Measurements from ENCODE around the gene S100A3. TPM values are rescaled to one million over a fixed set of nuclear protein-coding genes. Genes with fewer than 3 reads are reported as not detected.
"Not testable (repeated sequence)": the region's sequence is repeated elsewhere in the genome, so short reads cannot be mapped to it uniquely, and the experiment has no call there.

Gene S100A3
- total and polyA plus RNA-seq, 4 donors = 0.29 TPM; not detected in 3

GRCh38 chr1:153583976-153584375 lies 34.9 kb upstream of the S100A3 start:
- no peaks in the 10 kb centered on the region for H3K27me3 ChIP-seq (ENCODE audit: control insufficient read depth, insufficient read depth, low read length)
- H3K4me1 ChIP-seq (ENCODE audit: control insufficient read depth, insufficient read depth, low read length) = peaks cover 9% of the 10 kb centered on the region
- H3K36me3 ChIP-seq (ENCODE audit: control insufficient read depth, insufficient read depth, low read length) = no peaks in the 10 kb centered on the region
- H3K4me3 ChIP-seq (ENCODE audit: low read depth, low read length) = no peak overlapping the region
- no peak for DNase-seq (ENCODE audit: low read depth in 4 of 6, low spot score in 6 of 6)
- WGBS (ENCODE audit: insufficient coverage) = 75% methylated on average over 2 of the region's 2 CpGs
- H3K27ac ChIP-seq (ENCODE audit: low read depth, low read length) = no peak overlapping the region
- H3K9me3 ChIP-seq (ENCODE audit: control insufficient read depth, insufficient read depth, low read length) = no peaks in the 10 kb centered on the region

DNA sequence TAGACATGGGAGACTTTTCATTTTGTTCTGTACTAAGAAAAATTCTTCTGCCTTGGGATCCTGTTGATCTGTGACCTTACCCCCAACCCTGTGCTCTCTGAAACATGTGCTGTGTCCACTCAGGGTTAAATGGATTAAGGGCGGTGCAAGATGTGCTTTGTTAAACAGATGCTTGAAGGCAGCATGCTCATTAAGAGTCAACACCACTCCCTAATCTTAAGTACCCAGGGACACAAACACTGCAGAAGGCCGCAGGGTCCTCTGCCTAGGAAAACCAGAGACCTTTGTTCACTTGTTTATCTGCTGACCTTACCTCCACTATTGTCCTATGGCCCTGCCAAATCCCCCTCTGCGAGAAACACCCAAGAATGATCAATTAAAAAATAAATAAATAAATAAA lies 34.5 kb upstream of the S100A3 start:
- H3K27me3 ChIP-seq (ENCODE audit: control insufficient read depth, insufficient read depth, low read length); H3K36me3 ChIP-seq (ENCODE audit: control insufficient read depth, insufficient read depth, low read length); DNase-seq (ENCODE audit: low read depth in 4 of 6, low spot score in 6 of 6); H3K27ac ChIP-seq (ENCODE audit: low read depth, low read length); H3K9me3 ChIP-seq (ENCODE audit: control insufficient read depth, insufficient read depth, low read length); H3K4me1 ChIP-seq (ENCODE audit: control insufficient read depth, insufficient read depth, low read length); H3K4me3 ChIP-seq (ENCODE audit: low read depth, low read length): not testable (repeated sequence)
- no CpG with 5 or more reads among the region's 3 CpGs for WGBS (ENCODE audit: insufficient coverage)

GRCh38 chr1:153582836-153583235 lies 33.8 kb upstream of the S100A3 start:
- 100% methylated on average over 6 of the region's 34 CpGs for WGBS (ENCODE audit: insufficient coverage)
- peaks cover 13% of the 10 kb centered on the region for H3K4me1 ChIP-seq (ENCODE audit: control insufficient read depth, insufficient read depth, low read length)
- H3K27ac ChIP-seq (ENCODE audit: low read depth, low read length); H3K27me3 ChIP-seq (ENCODE audit: control insufficient read depth, insufficient read depth, low read length); H3K36me3 ChIP-seq (ENCODE audit: control insufficient read depth, insufficient read depth, low read length); H3K4me3 ChIP-seq (ENCODE audit: low read depth, low read length); H3K9me3 ChIP-seq (ENCODE audit: control insufficient read depth, insufficient read depth, low read length); DNase-seq (ENCODE audit: low read depth in 4 of 6, low spot score in 6 of 6): not testable (repeated sequence)

- Histone ChIP-seq H3K4me1 (ENCODE audit: control insufficient read depth, insufficient read depth, low read length) (peaks cover 11% of the 10 kb centered on the region), H3K9me3 (ENCODE audit: control insufficient read depth, insufficient read depth, low read length) (no peaks in the 10 kb centered on the region), H3K27ac (ENCODE audit: low read depth, low read length) (no peak overlapping the region), H3K27me3 (ENCODE audit: control insufficient read depth, insufficient read depth, low read length) (no peaks in the 10 kb centered on the region), H3K36me3 (ENCODE audit: control insufficient read depth, insufficient read depth, low read length) (no peaks in the 10 kb centered on the region), H3K4me3 (ENCODE audit: low read depth, low read length) (no peak overlapping the region)
- no peak for DNase-seq (ENCODE audit: low read depth in 4 of 6, low spot score in 6 of 6)
- 79% methylated on average over 3 of the region's 3 CpGs for WGBS (ENCODE audit: insufficient coverage)
Measured at GRCh38 chr1:153578936-153579335, 29.9 kb upstream of the S100A3 start.

DNA sequence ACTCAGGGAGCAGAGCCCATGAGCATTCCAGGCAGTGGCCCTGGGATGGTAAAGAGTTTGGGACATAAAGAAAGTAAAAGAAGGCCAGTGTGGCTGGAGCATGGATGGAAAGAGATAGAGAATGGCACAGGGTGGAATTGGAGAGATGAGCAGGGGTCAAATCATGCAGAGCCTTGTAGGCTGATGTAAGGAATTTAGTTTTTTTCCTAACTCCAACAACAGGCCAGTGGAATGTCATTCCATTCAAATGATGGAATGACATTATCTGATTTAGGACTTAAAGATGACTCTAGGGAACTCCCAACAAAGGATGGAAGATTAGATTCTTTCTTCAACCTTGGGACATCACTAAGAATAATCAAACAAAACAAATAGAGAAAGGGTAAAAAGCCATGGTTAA lies 29.4 kb upstream of the S100A3 start:
- no peaks in the 10 kb centered on the region for H3K27me3 ChIP-seq (ENCODE audit: control insufficient read depth, insufficient read depth, low read length)
- no peak overlapping the region for H3K27ac ChIP-seq (ENCODE audit: low read depth, low read length)
- H3K9me3 ChIP-seq (ENCODE audit: control insufficient read depth, insufficient read depth, low read length) = no peaks in the 10 kb centered on the region
- no peaks in the 10 kb centered on the region for H3K36me3 ChIP-seq (ENCODE audit: control insufficient read depth, insufficient read depth, low read length)
- DNase-seq (ENCODE audit: low read depth in 4 of 6, low spot score in 6 of 6) = no peak
- H3K4me3 ChIP-seq (ENCODE audit: low read depth, low read length) = no peak overlapping the region
- peaks cover 11% of the 10 kb centered on the region for H3K4me1 ChIP-seq (ENCODE audit: control insufficient read depth, insufficient read depth, low read length)

DNA sequence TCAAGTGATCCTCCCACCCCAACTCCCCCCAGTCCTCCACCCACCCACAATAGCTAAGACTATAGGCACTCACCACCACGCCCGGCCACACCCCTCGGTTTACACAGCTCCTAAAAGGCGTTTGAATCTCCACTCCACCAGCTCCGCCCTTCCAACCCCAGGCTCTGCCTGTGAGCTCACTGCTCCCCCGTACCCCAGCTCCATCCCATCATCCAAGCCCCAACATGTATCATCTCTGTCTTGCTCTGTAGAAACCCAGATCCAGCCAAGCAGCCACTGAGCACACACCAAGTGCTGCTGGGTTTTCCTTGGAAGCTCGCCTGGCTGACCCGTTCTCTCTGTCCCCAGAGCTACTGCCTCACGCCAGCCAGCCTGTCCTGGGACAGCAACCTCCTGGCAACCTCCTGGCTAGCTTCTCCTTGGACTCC lies 28.6 kb upstream of the S100A3 start:
- Histone ChIP-seq H3K27me3 (ENCODE audit: control insufficient read depth, insufficient read depth, low read length) (no peaks in the 10 kb centered on the region), H3K4me1 (ENCODE audit: control insufficient read depth, insufficient read depth, low read length) (peaks cover 11% of the 10 kb centered on the region), H3K4me3 (ENCODE audit: low read depth, low read length) (no peak overlapping the region), H3K36me3 (ENCODE audit: control insufficient read depth, insufficient read depth, low read length) (no peaks in the 10 kb centered on the region), H3K27ac (ENCODE audit: low read depth, low read length) (peak overlapping the region; percentile 57), H3K9me3 (ENCODE audit: control insufficient read depth, insufficient read depth, low read length) (no peaks in the 10 kb centered on the region)
- DNase-seq (ENCODE audit: low read depth in 4 of 6, low spot score in 6 of 6) = peak in 1 of 6 donors; percentile 61
- whole genome bisulfite sequencing (ENCODE audit: insufficient coverage) = 61% methylated on average over 9 of the region's 9 CpGs

DNA sequence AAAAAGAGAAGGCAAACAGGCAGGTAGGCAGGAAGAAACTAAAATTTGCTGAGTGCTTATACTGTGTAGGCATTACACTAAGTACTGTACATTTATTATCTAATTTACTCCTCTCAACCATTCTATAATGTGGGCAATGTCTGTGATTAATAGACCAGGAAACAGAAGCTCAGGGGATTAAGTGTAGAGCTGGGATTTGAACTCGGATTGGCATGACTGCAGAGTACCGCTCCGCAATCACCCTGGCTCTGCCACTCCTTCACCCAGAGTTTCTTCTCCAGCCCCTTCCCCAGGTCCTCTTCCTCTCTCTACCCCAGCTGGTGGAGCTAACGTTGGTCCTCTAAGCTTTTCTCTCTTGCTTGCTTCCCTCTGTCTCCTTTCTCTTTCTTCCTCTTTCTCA lies 28.1 kb upstream of the S100A3 start:
- Histone ChIP-seq H3K27ac (ENCODE audit: low read depth, low read length) (no peak overlapping the region), H3K36me3 (ENCODE audit: control insufficient read depth, insufficient read depth, low read length) (no peaks in the 10 kb centered on the region), H3K4me3 (ENCODE audit: low read depth, low read length) (no peak overlapping the region), H3K4me1 (ENCODE audit: control insufficient read depth, insufficient read depth, low read length) (peaks cover 13% of the 10 kb centered on the region), H3K27me3 (ENCODE audit: control insufficient read depth, insufficient read depth, low read length) (no peaks in the 10 kb centered on the region), H3K9me3 (ENCODE audit: control insufficient read depth, insufficient read depth, low read length) (no peaks in the 10 kb centered on the region)
- DNase-seq (ENCODE audit: low read depth in 4 of 6, low spot score in 6 of 6) = no peak
- 40% methylated on average over 1 of the region's 4 CpGs for WGBS (ENCODE audit: insufficient coverage)

DNA sequence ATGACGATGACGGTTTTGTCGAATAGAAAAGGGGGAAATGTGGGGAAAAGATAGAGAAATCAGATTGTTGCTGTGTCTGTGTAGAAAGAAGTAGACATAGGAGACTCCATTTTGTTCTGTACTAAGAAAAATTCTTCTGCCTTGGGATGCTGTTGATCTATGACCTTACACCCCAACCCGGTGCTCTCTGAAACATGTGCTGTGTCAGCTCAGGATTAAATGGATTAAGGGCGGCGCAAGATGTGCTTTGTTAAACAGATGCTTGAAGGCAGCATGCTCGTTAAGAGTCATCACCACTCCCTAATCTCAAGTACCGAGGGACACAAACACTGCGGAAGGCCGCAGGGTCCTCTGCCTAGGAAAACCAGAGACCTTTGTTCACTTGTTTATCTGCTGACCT lies 26.4 kb upstream of the S100A3 start:
- H3K36me3 ChIP-seq (ENCODE audit: control insufficient read depth, insufficient read depth, low read length); H3K27ac ChIP-seq (ENCODE audit: low read depth, low read length); H3K4me3 ChIP-seq (ENCODE audit: low read depth, low read length); DNase-seq (ENCODE audit: low read depth in 4 of 6, low spot score in 6 of 6); H3K27me3 ChIP-seq (ENCODE audit: control insufficient read depth, insufficient read depth, low read length); H3K9me3 ChIP-seq (ENCODE audit: control insufficient read depth, insufficient read depth, low read length): not testable (repeated sequence)
- WGBS (ENCODE audit: insufficient coverage) = no CpG with 5 or more reads among the region's 10 CpGs
- H3K4me1 ChIP-seq (ENCODE audit: control insufficient read depth, insufficient read depth, low read length) = peaks cover 17% of the 10 kb centered on the region

DNA sequence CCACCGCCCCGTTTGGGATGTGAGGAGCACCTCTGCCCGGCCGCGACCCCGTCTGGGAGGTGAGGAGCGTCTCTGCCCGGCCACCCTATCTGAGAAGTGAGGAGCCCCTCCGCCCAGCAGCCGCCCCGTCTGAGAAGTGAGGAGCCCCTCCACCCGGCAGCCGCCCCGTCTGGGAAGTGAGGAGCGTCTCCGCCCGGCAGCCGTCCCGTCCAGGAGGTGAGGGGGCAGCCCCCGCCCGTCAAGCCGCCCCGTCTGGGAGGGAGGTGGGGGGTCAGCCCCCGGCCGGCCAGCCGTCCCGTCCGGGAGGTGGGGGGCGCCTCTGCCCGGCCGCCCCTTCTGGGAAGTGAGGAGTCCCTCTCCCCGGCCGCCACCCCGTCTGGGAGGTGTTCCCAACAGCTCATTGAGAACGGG lies 26.0 kb upstream of the S100A3 start:
- H3K9me3 ChIP-seq (ENCODE audit: control insufficient read depth, insufficient read depth, low read length); DNase-seq (ENCODE audit: low read depth in 4 of 6, low spot score in 6 of 6); H3K27me3 ChIP-seq (ENCODE audit: control insufficient read depth, insufficient read depth, low read length); H3K27ac ChIP-seq (ENCODE audit: low read depth, low read length); H3K4me3 ChIP-seq (ENCODE audit: low read depth, low read length); H3K36me3 ChIP-seq (ENCODE audit: control insufficient read depth, insufficient read depth, low read length): not testable (repeated sequence)
- WGBS (ENCODE audit: insufficient coverage) = 93% methylated on average over 20 of the region's 35 CpGs
- peaks cover 17% of the 10 kb centered on the region for H3K4me1 ChIP-seq (ENCODE audit: control insufficient read depth, insufficient read depth, low read length)

DNA sequence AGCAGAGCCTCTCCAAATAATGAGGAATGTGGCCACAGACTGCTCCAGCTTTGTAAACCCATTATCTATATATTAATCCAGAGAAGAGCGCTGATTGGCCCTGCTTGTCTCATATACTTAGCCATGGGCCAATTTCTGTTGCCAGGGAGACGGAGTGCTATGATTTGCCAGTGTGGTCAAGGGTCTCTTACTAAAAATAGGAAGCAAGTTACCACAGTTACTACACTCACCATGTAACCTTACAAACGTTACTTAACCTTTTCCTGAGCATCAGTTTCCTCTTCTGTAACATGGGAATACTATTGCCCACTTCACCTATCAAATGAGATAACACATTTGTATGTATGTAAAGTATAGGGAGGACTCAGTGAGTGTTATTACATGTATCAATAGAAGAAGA lies 24.3 kb upstream of the S100A3 start:
- WGBS (ENCODE audit: insufficient coverage) = no CpG with 5 or more reads among the region's 3 CpGs
- DNase-seq (ENCODE audit: low read depth in 4 of 6, low spot score in 6 of 6) = peak in 1 of 6 donors; percentile 24
- Histone ChIP-seq H3K9me3 (ENCODE audit: control insufficient read depth, insufficient read depth, low read length) (no peaks in the 10 kb centered on the region), H3K36me3 (ENCODE audit: control insufficient read depth, insufficient read depth, low read length) (no peaks in the 10 kb centered on the region), H3K4me1 (ENCODE audit: control insufficient read depth, insufficient read depth, low read length) (peaks cover 23% of the 10 kb centered on the region), H3K4me3 (ENCODE audit: low read depth, low read length) (no peak overlapping the region), H3K27ac (ENCODE audit: low read depth, low read length) (no peak overlapping the region), H3K27me3 (ENCODE audit: control insufficient read depth, insufficient read depth, low read length) (no peaks in the 10 kb centered on the region)
